H1 (cell line): ENCODE measurements around the gene ADTRP. TPM values are rescaled to one million over a fixed set of nuclear protein-coding genes. Genes with fewer than 3 reads are reported as not detected.

Experiments used
- CTCF ChIA-PET: fragments of 300-600 bp; sonication (Branson Sonifier 250); formaldehyde crosslinking; loops from one replicate; lab custom pipeline; 2021; ENCODE audit not compliant: partially characterized antibody; lab: Charles Lee
- POLR2A ChIA-PET: fragments of 300-600 bp; sonication (Branson Sonifier 250); formaldehyde crosslinking; loops from one replicate; lab custom pipeline; 2021; ENCODE audit warnings: inconsistent platforms; ENCODE audit not compliant: partially characterized antibody; lab: Charles Lee
- DNase-seq, 2 experiments: peaks; one replicate each; pipeline versions ENCODE4 v3.0.0 to v3.0.0-alpha.2; 2010 to 2022; ENCODE audit warnings: low spot score in 2 of 2, low read depth in 1 of 2, mixed read lengths in 1 of 2
- FAIRE-seq: peaks from 2 replicates; lab custom pipeline; 2011; peaks lifted over from hg19 to GRCh38; lab: Jason Lieb, UNC
- H2AFZ ChIP-seq: 2 replicates; pipeline ENCODE4 v1.8.1; 2012; ENCODE audit warnings: low read length, inconsistent platforms
- H2AK5ac ChIP-seq: 2 replicates; pipeline ENCODE4 v1.6.1; 2013; ENCODE audit warnings: low read depth, low read length
- H2BK120ac ChIP-seq: replicated peaks from 2 replicates; pipeline ENCODE3; 2013; ENCODE audit warnings: low read depth, low read length, inconsistent platforms
- H2BK12ac ChIP-seq: 2 replicates; pipeline ENCODE4 v1.6.1; 2013; ENCODE audit warnings: low read depth, low read length
- H2BK15ac ChIP-seq: 2 replicates; pipeline ENCODE4 v1.6.1; 2013; ENCODE audit warnings: low read length
- H2BK20ac ChIP-seq: 2 replicates; pipeline ENCODE4 v1.6.1; 2013; ENCODE audit warnings: low read length
- H2BK5ac ChIP-seq: 2 replicates; pipeline ENCODE4 v1.6.1; 2013; ENCODE audit warnings: low read depth, low read length
- H3K14ac ChIP-seq: 2 replicates; pipeline ENCODE4 v1.6.1; 2013; ENCODE audit warnings: inconsistent platforms; ENCODE audit not compliant: insufficient read length
- H3K18ac ChIP-seq: 2 replicates; pipeline ENCODE4 v1.6.1; 2013; ENCODE audit warnings: low read length; ENCODE audit errors: extremely low read depth
- H3K23ac ChIP-seq: 2 replicates; pipeline ENCODE4 v1.6.1; 2013; ENCODE audit warnings: inconsistent platforms; ENCODE audit not compliant: insufficient read length
- H3K23me2 ChIP-seq: 2 replicates; pipeline ENCODE4 v1.6.1; 2013; ENCODE audit warnings: low read depth, low read length
- H3K27ac ChIP-seq: 2 replicates; pipeline ENCODE4 v1.6.1; 2011; ENCODE audit warnings: low read depth, low read length, inconsistent platforms
- H3K27me3 ChIP-seq, 4 experiments: replicated peaks in 1 of 4; 1 replicate in 1 of 4; 2 replicates in 3 of 4; pipeline versions ENCODE4 v1.6.1 to v1.8.1; 2011 to 2013; ENCODE audit warnings: low read length in 3 of 4, mild to moderate bottlenecking in 3 of 4, inconsistent platforms in 2 of 4, mixed read lengths in 2 of 4, moderate library complexity in 1 of 4; ENCODE audit not compliant: control insufficient read depth in 3 of 4, insufficient read depth in 3 of 4; ENCODE audit errors: extremely low read depth in 1 of 4
- H3K36me3 ChIP-seq, 4 experiments: 2 replicates each; pipeline versions ENCODE4 v1.6.1 to v1.8.1; 2011 to 2013; ENCODE audit warnings: mild to moderate bottlenecking in 4 of 4, low read length in 3 of 4, moderate library complexity in 2 of 4, control low read depth in 1 of 4, inconsistent platforms in 1 of 4; ENCODE audit not compliant: insufficient read depth in 4 of 4, control insufficient read depth in 2 of 4
- H3K4ac ChIP-seq: replicated peaks from 2 replicates; pipeline ENCODE3; 2013; ENCODE audit warnings: low read length, low read depth, mixed read lengths, inconsistent platforms; ENCODE audit not compliant: insufficient read length
- H3K4me1 ChIP-seq, 4 experiments: replicated peaks in 1 of 4; 1 replicate in 1 of 4; 2 replicates in 3 of 4; pipeline versions ENCODE4 v1.6.1 to v1.8.1; 2011 to 2013; ENCODE audit warnings: low read length in 3 of 4, inconsistent platforms in 2 of 4, mixed read lengths in 1 of 4; ENCODE audit not compliant: insufficient read depth in 4 of 4, control insufficient read depth in 3 of 4
- H3K4me2 ChIP-seq, 2 experiments: 2 replicates each; pipeline versions ENCODE4 v1.6.1 to v1.8.1; 2011 to 2013; ENCODE audit warnings: low read depth in 2 of 2, low read length in 2 of 2, control low read depth in 1 of 2, inconsistent platforms in 1 of 2, mild to moderate bottlenecking in 1 of 2; ENCODE audit not compliant: insufficient read depth in 1 of 2
- H3K4me3 ChIP-seq, 4 experiments: fragments of 200-600, 300-600 bp in 1 of 4; sonication (generic), shearing (Covaris generic), sonication (Bioruptor Twin) in 1 of 4; 2 replicates each; pipeline versions ENCODE4 v1.5.1 to v1.8.1; 2011 to 2016; ENCODE audit warnings: low read length in 4 of 4, low read depth in 3 of 4, control low read depth in 2 of 4, inconsistent platforms in 2 of 4, mild to moderate bottlenecking in 2 of 4, mixed read lengths in 1 of 4, moderate library complexity in 1 of 4; ENCODE audit not compliant: insufficient read depth in 2 of 4; ENCODE audit errors: extremely low read depth in 1 of 4
- H3K56ac ChIP-seq: replicated peaks from 2 replicates; pipeline ENCODE3; 2013; ENCODE audit warnings: low read depth, mild to moderate bottlenecking, mixed read lengths, low read length, inconsistent platforms; ENCODE audit not compliant: insufficient read length
- H3K79me1 ChIP-seq: 2 replicates; pipeline ENCODE4 v1.6.1; 2013; ENCODE audit warnings: low read depth, low read length, control low read depth
- H3K79me2 ChIP-seq, 2 experiments: 2 replicates each; pipeline versions ENCODE4 v1.6.1 to v1.8.1; 2012 to 2013; ENCODE audit warnings: low read length in 2 of 2, mild to moderate bottlenecking in 2 of 2, inconsistent platforms in 1 of 2; ENCODE audit not compliant: insufficient read depth in 2 of 2, control insufficient read depth in 1 of 2
- H3K9ac ChIP-seq, 4 experiments: replicated peaks in 1 of 4; 1 replicate in 1 of 4; 2 replicates in 3 of 4; pipeline versions ENCODE4 v1.6.1 to v1.8.1; 2011 to 2013; ENCODE audit warnings: low read depth in 3 of 4, low read length in 3 of 4, control low read depth in 2 of 4, mild to moderate bottlenecking in 2 of 4, moderate library complexity in 2 of 4, inconsistent platforms in 1 of 4; ENCODE audit errors: extremely low read depth in 1 of 4
- H3K9me3 ChIP-seq, 2 experiments: 2 replicates each; pipeline versions ENCODE4 v1.6.1 to v1.8.1; 2012 to 2013; ENCODE audit warnings: mild to moderate bottlenecking in 2 of 2, moderate library complexity in 2 of 2, control low read depth in 1 of 2, inconsistent platforms in 1 of 2, low read depth in 1 of 2, low read length in 1 of 2, mixed read lengths in 1 of 2; ENCODE audit not compliant: insufficient read depth in 2 of 2
- H4K20me1 ChIP-seq, 2 experiments: replicated peaks in 1 of 2; 2 replicates each; pipeline versions ENCODE3 to v1.8.1; 2011 to 2013; ENCODE audit warnings: inconsistent platforms in 2 of 2, low read length in 2 of 2, mild to moderate bottlenecking in 1 of 2; ENCODE audit not compliant: insufficient read depth in 2 of 2, control insufficient read depth in 1 of 2
- H4K5ac ChIP-seq: 2 replicates; pipeline ENCODE4 v1.6.1; 2013; ENCODE audit warnings: low read length, low read depth, mixed read lengths, inconsistent platforms; ENCODE audit not compliant: insufficient read length
- H4K8ac ChIP-seq: 2 replicates; pipeline ENCODE4 v1.8.0; 2013; ENCODE audit warnings: mild to moderate bottlenecking, moderate library complexity, low read length, inconsistent platforms; ENCODE audit not compliant: insufficient read depth; ENCODE audit errors: extremely low read depth
- H4K91ac ChIP-seq: replicated peaks from 2 replicates; pipeline ENCODE3; 2013; ENCODE audit warnings: low read length, mixed read lengths, inconsistent platforms; ENCODE audit not compliant: insufficient read length
- CEBPB ChIP-seq: IDR thresholded peaks from 2 replicates; pipeline ENCODE4 v1.6.1; 2012; ENCODE audit warnings: low read depth, low read length
- TCF12 ChIP-seq: IDR thresholded peaks from 2 replicates; pipeline ENCODE4 v1.6.1; 2011; ENCODE audit warnings: low read depth, mild to moderate bottlenecking, low read length
- WGBS, 2 experiments: shearing (Covaris generic) in 1 of 2; methylation state at CpG; one replicate each; pipeline versions ENCODE4 v1.1.6 to v1.1.7; 2013 to 2015; ENCODE audit warnings: low lambda C conversion rate in 2 of 2, mixed read lengths in 2 of 2, inconsistent platforms in 1 of 2, low coverage in 1 of 2, missing lambda C conversion rate in 1 of 2; ENCODE audit not compliant: insufficient replicate concordance in 2 of 2, insufficient coverage in 1 of 2, insufficient read length in 1 of 2; ENCODE audit errors: extremely low coverage in 1 of 2, missing lambda C conversion rate in 1 of 2; 5-methylcytosine and 5-hydroxymethylcytosine counted together
- polyA plus RNA-seq, 7 experiments: library from polyadenylated mRNA; depleted of rRNA in 3 of 7; stranded (reverse) in 5 of 7; unstranded in 2 of 7; fragments of >200 nt in 5 of 7; fragments of 200-250 nt in 2 of 7; gene quantifications; 1 replicate in 5 of 7; 2 replicates in 1 of 7; 4 replicates in 1 of 7; pipeline versions ENCODE4 v1.2.1 to v1.2.3, GENCODE V29; 2011 to 2013; ENCODE audit warnings: missing spikeins in 2 of 7, mixed read lengths in 2 of 7
- total RNA-seq: library from RNA; stranded (reverse); fragmentation: NEBNext Ultra II Directional; extraction: Animal tissue kit (Norgen Biotek cat#: 25700); gene quantifications from 2 replicates; pipeline ENCODE4 v1.2.1, GENCODE V29; 2021

Gene ADTRP
- total and polyA plus RNA-seq, 2 of the 8 experiments (the other 6 are each of a cell fraction or from before 2014, with no cell fraction given), result 0.08 to 0.45 TPM

- no peaks in the 10 kb centered on the region for H4K20me1 ChIP-seq
- H3K79me2 ChIP-seq, result no peaks in the 10 kb centered on the region
- H3K79me1 ChIP-seq, result no peaks in the 10 kb centered on the region
- no peak overlapping the region for H2BK5ac ChIP-seq
- H2BK15ac ChIP-seq, result no peak overlapping the region
- no peak overlapping the region for H4K91ac ChIP-seq
- FAIRE-seq (no peak), DNase-seq (no peak)
- H3K4me2 ChIP-seq, result no peak overlapping the region
- no peak overlapping the region for H2BK120ac ChIP-seq
- H3K9ac ChIP-seq, result no peak overlapping the region
- H3K4ac ChIP-seq, result no peak overlapping the region
- no peak overlapping the region for H2AFZ ChIP-seq
- no peaks in the 10 kb centered on the region for H3K27me3 ChIP-seq
- H3K4me1 ChIP-seq, result peaks cover 0 to 15% (median 8%) of the 10 kb centered on the region in 4 experiments; a peak in 4 of 7 replicates
- no peak overlapping the region for H3K27ac ChIP-seq
- H3K56ac ChIP-seq, result no peak overlapping the region
- ChIA-PET POLR2A (no interaction called here), CTCF (no interaction called here)
- WGBS, 2 experiments, result 96% methylated on average over 4 of the region's 4 CpGs; no CpG with 5 or more reads in 1 of the 2 experiments
- no peak overlapping the region for H2BK12ac ChIP-seq
- H3K4me3 ChIP-seq, result no peak overlapping the region
- H3K23ac ChIP-seq, result no peak overlapping the region
- no peak overlapping the region for H4K5ac ChIP-seq
- no peak overlapping the region for H4K8ac ChIP-seq
- no peak overlapping the region for H3K14ac ChIP-seq
- H2AK5ac ChIP-seq, result no peak overlapping the region
- no peak overlapping the region; the same call in 1 of the 2 replicates for H3K18ac ChIP-seq
- no peaks in the 10 kb centered on the region; the same call in 1 of the 2 replicates for H3K23me2 ChIP-seq
- no peaks in the 10 kb centered on the region for H3K36me3 ChIP-seq
- no peak overlapping the region for H2BK20ac ChIP-seq
- H3K9me3 ChIP-seq, result no peaks in the 10 kb centered on the region
- no peak for TF ChIP-seq TCF12
- no peak for TF ChIP-seq CEBPB
Measured at GRCh38 chr6:11788043-11788442, 9.4 kb upstream of the ADTRP start.
